ENCODE results near the gene TENM4. TPM values are rescaled to one million over a fixed set of nuclear protein-coding genes. Genes with fewer than 3 reads are reported as not detected.

TENM4 gene
- total RNA-seq, 1 experiment from 2014 or later, result not detected

DNA sequence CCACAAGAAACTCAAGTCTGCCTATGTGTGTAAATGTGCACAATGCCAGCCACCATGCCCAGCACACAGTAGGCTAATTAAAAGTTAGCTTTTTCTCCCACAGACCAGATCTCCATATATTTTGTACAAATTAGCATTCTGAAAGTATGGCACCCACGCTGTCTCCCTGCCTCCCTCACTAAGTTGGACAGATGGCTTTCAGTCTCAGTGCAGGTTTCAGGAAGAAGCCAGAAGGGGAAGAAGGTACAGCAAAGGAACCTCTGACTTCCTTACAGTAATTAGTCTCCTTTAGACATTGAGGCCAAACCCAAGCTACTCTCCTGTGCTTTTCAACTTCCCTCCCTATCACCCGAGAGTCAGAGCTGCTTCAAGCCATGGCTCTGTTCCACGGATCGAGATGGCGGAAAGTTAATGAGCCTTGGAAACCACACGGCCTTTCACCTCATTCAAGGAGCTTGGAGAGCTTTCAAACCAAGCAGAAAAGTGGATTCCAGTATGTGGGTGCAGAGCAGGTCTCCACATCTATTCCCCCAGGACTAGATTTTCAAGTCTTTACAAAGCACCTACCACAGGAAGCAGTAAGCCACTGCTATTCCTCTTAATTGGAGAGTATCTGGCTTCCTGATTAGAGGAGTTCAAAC is 645.1 kb downstream of the TENM4 start:
- DNase-seq (ENCODE audit: low spot score), result no peak

DNA sequence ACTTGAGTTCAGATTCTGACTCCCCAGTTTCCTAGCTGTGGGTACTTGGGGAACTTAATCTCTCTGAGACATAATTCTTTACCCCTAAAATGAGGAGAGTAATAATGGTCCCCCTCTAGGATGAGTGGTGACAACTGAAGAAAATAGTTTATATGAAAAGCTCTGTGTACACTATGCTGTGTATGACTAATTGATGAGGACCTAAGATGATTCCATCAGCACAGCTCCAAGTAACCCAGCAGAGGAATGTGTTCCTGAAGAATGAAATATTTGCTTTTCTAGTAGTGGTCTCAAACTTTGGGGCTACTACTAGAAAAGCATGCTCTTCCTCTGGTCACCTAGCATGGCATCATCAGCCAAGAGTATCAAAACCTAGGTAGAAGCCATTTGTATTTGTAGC is 648.9 kb downstream of the TENM4 start:
- DNase-seq (ENCODE audit: low spot score), result no peak

DNA sequence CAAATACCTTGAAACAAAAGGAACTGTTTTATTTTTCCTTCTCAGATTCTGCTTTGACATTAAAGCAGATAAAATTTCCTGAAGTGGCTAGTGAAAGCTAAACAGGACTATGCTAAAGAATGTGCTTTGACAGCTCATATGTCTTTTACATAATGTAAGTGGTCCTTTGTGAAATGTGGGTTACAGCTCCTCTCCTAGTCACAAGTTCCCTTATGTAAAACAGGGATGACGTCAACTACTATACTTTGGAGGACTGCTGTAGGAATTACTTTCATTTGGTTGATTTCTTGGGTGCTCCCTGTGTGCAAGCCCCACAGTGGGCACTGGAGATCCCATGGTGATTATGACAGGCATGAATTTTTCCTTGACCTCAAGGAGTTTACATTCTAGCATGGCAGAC is 649.6 kb downstream of the TENM4 start:
- DNase-seq (ENCODE audit: low spot score), result no peak

DNA sequence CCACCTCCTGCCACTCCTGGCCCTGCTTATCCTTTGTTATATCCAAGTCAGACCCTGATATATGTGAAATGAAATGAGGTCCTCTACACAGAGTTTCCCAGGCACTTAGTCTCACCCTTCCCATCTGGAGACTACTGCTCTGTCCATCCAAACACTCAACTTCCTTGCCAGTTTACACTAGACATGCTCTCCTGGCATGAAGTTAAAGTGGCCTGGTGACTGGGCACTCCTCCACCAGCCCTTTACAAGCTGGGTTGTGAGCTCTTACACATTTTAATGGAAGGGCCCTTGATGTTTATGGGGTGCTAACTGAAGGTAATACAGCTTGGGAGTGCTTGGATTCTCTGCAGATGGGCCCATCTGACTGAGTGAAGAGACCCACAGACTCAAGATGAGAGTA is 650.0 kb downstream of the TENM4 start:
- no peak for DNase-seq (ENCODE audit: low spot score)

DNA sequence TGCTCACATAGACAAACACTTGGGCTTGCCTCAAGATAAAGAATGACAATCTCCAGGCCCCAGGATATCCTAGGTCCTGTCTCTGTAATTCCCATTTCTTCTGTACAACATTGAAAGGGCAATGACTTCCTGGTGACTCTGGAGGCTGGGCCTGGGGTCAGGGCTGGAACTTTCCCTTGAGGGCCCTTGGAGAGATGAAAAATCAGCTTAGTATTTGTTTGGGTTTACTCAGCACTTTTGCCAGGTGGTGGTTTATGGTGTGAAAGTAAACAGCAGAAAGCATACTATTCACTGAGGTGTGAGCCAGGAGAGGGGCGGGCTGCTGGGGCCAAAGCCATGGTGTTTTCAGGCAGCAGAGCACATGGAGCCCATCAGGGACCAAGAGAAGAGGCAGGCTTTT is 651.5 kb downstream of the TENM4 start:
- no peak for DNase-seq (ENCODE audit: low spot score)

DNA sequence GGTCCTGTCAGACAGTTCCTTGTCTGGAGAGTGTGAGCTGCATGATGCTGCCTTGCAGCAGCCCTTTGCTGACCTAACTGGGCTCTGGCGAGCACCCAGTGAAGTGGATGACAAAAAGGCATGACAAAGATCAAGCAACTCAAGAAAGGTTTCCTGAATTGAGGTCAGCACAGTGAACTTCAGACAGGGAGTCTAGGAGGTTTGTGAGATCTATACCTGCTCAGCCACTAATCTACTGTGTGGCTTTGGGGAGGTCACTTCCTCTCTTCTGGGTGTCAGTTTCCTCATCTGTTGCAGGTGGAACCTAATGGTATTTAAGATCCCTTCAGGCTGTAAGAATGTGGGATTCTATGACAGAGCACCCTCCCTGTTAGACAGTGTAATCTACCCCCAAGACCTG is 652.3 kb downstream of the TENM4 start:
- no peak for DNase-seq (ENCODE audit: low spot score)

DNA sequence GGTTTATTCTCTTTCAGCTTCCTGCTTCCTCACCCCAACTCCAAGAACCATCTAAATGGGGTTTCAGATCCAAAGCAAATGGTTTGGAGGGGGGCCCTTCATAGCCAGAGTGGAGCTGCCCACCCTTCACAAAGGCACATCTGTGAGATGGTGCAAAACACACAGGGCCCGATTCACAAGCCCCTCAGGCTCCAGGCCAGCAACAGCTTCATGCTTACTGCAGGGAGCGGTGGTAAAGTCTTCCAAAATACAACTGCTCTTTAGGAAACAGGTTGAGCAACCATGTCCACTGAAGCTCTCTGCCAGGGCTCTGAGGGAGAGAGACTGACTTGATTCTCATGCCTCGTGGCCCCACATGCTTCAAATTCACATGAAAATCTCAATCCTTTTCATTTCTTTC is 653.1 kb downstream of the TENM4 start:
- no peak for DNase-seq (ENCODE audit: low spot score)

DNA sequence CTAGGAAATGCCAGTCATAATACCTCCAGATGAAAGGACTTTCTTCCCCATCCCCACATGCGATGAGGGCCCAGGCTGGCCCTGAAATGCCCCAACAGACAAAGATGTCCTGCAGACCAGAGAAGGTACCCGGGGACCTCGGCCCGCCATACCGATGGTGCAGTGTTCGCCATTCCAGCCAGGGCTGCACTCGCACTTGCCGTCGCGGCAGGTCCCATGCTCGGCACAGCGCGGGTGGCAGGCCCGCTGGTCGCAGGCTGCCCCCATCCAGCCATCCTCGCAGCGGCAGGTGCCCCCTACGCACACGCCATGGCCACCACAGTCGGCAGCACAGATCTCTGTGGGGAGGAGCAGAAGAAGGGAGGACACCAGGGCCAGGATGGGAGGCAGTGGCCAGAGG is 654.1 kb downstream of the TENM4 start:
- DNase-seq (ENCODE audit: low spot score), result no peak

DNA sequence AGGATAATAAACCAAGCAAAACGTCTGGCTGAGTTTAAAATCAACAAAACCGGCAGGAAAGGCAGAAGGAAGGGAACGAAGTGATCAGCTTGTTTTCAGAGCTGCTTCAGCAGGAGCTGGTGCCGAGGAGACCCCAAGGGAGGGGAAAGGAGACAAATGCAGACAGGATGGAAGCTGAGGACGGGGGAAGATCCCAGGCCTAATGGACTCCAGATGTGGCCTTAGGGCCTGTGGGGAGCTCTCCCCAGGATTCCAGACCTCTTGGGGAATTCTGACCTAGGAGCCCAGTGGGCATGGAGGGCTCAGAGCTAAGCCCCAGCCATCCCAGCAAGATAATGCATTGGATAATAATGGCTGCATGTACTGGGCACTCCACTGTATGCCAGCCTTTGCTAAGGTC is 654.7 kb downstream of the TENM4 start:
- DNase-seq (ENCODE audit: low spot score), result no peak

DNA sequence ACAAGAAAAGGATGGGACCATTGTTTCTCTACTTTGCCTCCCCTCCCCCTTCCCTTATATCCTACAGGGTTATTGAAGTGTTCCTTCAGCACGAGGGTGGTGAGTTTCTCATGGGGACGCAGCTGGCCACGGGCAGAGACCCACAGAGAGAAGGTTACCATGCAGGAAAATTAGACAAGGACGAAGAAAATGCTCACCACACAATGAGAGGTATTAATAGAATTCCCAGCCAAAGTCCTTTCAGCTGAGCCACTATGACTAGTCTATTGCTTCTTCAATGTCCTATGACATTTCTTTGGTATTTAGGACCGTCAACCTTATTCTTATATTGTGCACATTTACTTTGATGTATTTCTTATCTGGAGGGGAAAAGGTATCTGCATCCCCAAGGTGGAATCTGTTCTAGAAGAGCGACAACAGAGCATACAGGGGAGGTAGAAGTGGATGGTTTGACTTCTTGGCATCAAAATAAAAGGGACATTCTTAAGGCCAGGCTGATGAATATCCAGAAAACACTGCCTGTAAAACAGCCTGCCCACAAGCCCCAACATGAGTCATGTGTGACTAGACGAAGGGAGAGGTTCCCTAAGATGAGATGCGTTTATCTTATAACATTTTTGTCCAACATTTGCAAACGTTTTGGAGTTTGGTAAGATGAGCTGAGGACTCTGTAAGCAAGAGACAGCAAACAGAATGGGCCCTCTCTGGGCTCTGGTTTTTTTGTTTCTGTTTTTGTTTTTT is 656.3 kb downstream of the TENM4 start:
- DNase-seq (ENCODE audit: low spot score), result no peak

DNA sequence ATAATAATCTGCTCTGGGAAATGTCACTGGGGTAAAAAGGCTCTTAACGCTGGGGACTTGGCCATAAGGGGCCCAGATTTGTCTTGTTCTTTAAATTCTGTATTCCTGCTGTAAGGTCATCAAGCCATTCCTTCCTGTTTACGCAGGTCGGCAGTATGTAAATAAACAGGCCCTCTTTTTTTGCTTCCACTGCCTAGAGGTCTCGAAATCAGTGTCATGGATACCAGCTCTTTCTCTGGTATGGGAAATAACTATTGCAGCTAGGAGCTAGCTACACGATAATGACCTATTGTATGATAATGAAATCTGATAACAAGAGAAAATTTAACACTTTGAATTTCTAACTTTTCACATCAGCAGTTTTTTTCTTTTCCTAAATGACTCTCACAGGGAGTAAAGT is 657.0 kb downstream of the TENM4 start:
- no peak for DNase-seq (ENCODE audit: low spot score)

DNA sequence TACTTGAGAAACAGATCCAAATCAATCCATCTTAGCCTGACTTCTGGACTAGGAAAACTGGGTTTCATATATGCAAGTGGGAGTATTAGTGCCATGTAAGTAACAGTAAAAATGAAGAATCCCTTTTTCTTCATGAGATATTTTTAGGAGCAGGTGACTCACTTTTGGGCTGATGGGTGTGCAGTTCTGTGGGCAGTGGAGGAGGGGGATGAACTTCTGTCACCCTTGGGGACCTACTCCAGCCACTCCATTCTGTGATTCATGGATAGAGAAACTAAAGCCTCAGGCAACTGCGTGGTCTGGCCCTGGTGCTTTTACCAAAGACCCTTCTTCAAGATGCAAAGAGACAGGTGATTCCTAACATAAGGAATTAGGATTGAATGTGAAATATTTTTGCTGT is 657.5 kb downstream of the TENM4 start:
- no peak for DNase-seq (ENCODE audit: low spot score)

DNA sequence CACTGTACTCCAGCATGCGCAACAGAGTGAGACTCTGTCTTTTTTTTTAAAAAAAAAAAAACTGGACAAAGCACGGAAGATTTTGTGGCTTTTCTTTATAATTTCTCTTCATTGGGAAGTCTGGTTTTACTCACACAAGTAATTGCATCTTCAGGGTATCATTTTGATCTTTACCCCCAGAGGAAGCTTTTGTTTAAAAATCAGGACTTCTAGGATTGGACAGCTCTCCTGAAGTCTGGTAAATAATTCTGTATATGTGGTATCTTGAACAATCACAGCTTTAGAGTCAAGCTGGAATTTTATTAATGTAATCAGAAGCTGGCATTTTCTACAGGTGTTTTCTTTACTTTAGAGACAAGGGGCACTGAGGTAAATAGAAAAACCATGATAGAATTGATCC is 658.1 kb downstream of the TENM4 start:
- DNase-seq (ENCODE audit: low spot score), result no peak

DNA sequence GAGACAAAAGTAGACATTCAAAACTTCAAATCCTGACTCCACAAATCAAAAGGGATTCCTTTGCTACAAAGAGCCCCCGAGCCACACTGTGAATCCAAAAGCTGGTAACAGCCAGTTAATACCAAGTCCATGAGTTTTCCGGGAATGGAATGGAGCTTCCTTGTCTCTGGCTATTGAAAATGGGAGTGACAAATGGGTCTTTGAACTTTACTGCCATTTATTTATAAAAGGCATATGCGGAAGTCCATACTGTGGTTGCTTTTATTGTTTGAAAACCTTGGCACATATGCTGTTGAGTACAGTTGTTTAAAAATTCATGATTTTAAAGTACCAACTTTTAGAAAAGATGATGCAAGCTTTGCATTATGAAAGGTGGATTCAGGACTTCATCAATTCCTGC is 659.9 kb downstream of the TENM4 start:
- DNase-seq (ENCODE audit: low spot score), result no peak

DNA sequence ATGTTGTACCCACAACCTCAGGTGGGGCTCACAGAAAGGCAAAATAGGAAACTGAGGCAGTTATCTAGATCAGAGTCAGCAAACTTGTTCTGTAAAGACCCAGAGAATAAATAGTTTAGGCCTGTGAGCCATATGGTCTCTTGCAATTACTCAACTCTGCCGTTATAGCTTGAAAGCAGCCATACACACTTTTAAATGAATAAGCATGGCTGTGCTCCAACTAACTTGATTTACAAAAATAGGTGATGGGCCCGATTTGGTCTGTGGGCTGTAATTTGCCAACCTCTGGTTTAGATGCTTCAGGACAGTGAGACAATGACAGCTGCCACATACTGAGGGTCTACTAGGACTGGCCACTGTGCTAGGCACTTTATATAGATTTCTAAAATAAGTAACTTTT is 667.3 kb downstream of the TENM4 start:
- no peak for DNase-seq (ENCODE audit: low spot score)

DNA sequence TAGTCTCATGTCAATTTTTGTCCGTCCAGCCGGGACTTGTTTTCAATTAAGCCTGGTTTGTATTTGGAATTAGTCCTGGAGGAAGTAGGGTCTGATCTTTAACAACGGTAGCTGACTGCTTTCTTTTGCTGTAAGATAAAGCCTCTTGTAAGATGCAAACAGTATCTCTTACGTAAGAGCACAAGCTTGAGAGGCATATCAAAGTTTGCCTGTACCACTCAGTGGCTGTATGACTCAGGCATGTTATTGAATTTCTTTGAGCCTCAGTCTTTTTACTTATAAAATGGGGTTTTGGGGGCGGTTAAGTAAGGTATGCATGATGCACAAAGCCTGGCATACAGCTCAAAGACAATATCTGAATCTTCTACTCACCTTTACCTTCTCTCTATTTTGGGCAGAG is 667.8 kb downstream of the TENM4 start:
- DNase-seq (ENCODE audit: low spot score), result no peak

DNA sequence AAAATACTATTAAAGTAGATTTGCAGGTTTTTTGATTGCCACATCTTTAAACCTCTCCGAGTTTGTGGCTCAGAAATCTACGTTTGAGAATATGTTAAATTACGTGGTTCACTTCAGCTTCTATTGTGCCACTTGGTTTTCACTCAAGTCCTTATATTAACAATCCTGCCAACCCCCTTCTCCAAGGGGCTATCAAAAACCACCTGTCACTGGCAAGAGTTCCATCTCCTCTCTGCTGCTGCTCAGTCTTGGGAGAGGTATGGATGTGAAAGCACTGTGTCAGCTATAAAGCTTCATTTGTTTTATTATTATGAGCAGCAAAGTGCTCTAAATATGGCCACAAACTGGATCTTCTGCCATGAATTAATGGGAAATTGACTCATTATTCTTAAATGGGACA is 668.6 kb downstream of the TENM4 start:
- no peak for DNase-seq (ENCODE audit: low spot score)

DNA sequence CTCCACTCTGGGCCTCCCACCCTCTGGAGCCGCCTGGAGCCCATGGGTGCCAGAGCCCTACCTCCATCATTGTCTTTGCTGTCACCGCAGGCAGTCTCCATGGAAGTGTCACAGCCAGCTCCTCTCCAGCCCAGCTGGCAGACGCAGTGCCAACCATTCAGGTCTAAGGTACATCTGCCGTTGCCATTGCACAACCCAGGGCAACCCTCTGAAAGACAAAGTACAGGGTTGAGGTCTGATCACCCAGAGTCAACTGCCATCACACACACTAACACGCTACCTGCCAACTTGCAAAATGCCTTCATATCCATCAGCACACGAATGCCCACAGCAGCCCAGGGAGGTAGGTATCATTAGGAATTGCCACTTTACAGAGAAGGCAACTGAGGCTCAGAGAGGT is 669.9 kb downstream of the TENM4 start:
- no peak for DNase-seq (ENCODE audit: low spot score)

DNA sequence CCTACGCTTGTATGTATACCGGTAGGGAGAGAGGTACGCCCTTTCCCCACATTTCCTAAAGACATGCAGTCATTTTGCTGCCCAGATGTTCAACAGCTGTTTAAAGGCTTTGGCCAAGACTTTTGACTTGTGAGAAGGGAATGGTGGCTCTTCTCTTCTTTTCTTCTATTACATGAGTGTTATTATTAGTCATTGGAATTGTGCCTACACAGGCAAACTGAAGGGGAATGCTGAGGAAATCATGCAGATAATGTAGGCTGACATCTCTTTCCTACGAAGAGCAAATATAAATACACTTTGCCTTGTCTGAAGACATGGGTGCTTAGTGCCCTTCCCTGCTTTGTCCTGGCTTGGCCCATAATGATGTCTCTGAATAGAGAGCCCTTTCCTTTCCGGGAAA is 671.9 kb downstream of the TENM4 start:
- DNase-seq (ENCODE audit: low spot score), result no peak

DNA sequence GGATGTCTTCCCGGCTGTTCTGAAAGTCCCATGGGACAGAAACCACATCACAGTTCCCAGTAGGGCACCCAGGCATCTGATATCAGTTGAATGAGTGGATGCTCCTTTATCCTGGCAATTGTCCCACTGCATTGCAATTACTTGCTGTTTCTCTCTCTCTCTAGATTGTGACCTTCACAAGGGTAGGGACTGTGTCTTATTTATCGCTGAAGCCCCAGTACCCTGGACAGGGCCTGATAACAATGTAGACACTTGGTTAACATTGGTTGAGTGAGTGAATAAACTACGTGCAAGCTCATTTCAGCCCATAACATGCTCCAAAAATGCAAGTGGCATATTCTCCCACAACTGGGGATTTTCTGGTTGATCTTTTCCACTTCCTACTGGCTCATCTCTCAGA is 672.5 kb downstream of the TENM4 start:
- no peak for DNase-seq (ENCODE audit: low spot score)

DNA sequence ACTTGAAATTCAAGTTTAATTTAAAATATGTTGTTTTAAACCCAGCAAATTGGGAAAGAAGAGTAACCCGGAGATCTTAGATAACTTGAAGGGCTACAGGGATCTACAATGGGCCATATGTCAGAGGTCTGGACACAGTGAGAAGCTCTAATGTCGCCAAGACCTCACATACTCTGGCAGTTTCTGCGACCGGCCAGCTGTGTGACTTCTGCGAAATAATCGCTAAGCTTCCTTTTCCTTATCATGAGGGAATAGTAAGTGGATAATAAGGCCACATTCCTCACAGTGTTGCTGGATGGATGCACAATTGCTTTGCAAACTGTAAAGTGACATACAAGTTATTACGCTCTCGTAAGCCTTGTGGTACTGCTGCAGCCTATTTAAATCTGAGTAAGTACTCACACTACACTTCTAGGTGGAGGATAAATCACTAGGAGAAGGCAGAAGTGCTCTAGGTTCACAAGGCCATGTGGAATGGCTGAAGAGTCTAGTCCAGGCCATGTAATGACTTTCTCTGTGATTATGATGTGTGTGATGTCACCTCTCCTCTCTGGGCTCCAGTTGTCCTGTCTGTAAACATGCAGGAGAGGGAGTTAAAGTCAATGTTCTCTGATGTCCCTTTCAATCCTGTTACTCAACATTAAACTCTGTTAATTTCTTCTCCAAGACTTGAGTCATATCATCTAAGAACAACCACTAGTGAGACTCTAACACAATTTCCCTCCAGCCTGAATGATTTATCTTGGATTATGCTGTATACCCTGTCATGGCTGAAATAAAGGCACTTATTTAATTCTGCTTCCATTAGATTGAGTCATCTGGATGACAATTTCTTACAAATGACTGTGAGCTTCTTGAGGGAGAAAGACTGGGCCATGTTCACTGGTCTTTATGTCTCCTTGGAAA is 673.5 kb downstream of the TENM4 start:
- no peak for DNase-seq (ENCODE audit: low spot score)

DNA sequence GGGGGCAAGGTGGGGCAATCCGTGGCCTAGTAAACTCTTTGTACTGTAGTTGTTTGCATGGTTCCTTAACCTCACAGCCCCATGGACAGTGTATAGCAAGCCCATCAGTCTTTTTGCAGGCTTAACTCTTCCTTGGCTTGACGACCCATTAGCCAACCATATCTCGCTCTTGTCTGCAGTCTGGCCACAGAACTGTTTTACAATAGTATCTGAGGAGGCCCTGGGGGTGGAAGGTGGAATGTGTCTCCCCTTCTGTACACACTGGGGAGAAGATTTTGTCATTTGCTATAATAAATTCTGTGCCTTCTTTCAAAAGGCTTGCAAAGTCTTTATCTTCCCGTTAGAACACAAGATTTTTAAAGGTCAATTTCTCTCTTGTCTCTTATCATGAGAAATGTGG is 675.9 kb downstream of the TENM4 start:
- no peak for DNase-seq (ENCODE audit: low spot score)

DNA sequence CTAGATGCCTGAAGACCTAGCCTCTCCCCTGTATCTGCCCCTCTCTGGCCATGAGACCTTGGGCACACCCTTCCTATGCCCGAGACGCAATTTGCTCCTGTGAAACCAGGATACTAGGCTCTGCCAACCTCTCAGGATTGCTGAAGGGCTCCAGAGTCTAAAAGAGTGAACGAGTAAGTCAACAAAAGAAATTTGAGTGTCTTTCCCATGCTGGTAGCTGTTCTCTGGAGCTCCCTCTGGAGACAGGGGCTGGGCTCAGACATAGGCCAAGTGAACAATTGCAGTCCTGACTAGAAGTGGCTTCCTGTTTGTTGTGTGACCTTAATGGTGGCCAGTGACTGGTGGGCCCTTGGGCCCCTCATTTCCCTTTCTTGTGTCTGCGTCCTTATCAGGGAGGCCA is 677.2 kb downstream of the TENM4 start:
- no peak for DNase-seq (ENCODE audit: low spot score)
